Type B pancreatic cell (in vitro differentiated cells): ENCODE measurements around the gene RAMP1. TPM values are rescaled to one million over a fixed set of nuclear protein-coding genes. Genes with fewer than 3 reads are reported as not detected.
"Not testable (repeated sequence)": the region's sequence is repeated elsewhere in the genome, so short reads cannot be mapped to it uniquely, and the experiment has no call there.

ENCODE experiments used
- DNase-seq: peaks from one replicate; pipeline ENCODE4 v3.0.0; 2021; ENCODE audit warnings: mixed read lengths; ENCODE audit not compliant: unreplicated experiment; ENCODE audit errors: extremely low spot score
- H3K27ac Mint-ChIP-seq: 2 replicates; pipeline ENCODE4 v1.8.0; 2021; ENCODE audit warnings: mild to moderate bottlenecking, mixed read lengths
- H3K27me3 Mint-ChIP-seq: 2 replicates; pipeline ENCODE4 v1.8.0; 2021; ENCODE audit warnings: mixed read lengths
- H3K36me3 Mint-ChIP-seq: 2 replicates; pipeline ENCODE4 v1.8.0; 2021; ENCODE audit warnings: mixed read lengths
- H3K4me1 Mint-ChIP-seq: one replicate; pipeline ENCODE4 v1.8.0; 2021; ENCODE audit warnings: mixed read lengths; ENCODE audit not compliant: unreplicated experiment
- H3K4me3 Mint-ChIP-seq: 2 replicates; pipeline ENCODE4 v1.8.0; 2021; ENCODE audit warnings: mild to moderate bottlenecking, mixed read lengths
- H3K9me3 Mint-ChIP-seq: 2 replicates; pipeline ENCODE4 v1.8.0; 2021; ENCODE audit warnings: mixed read lengths
- total RNA-seq: library from RNA; stranded (reverse); gene quantifications from 2 replicates; pipeline ENCODE4 v1.2.1, GENCODE V29; 2021; ENCODE audit warnings: low replicate concordance
- TF ChIP-seq, protein P1 (sequence below): fragments of 200-600 bp; sonication (generic); conservative IDR thresholded peaks from 2 replicates; pipeline ENCODE4 v1.5.0; 2021; ENCODE audit warnings: antibody characterized with exemption, mild to moderate bottlenecking

The RAMP1 gene
- total RNA-seq, 1 donor from 2014 or later, result 11.3 TPM

DNA sequence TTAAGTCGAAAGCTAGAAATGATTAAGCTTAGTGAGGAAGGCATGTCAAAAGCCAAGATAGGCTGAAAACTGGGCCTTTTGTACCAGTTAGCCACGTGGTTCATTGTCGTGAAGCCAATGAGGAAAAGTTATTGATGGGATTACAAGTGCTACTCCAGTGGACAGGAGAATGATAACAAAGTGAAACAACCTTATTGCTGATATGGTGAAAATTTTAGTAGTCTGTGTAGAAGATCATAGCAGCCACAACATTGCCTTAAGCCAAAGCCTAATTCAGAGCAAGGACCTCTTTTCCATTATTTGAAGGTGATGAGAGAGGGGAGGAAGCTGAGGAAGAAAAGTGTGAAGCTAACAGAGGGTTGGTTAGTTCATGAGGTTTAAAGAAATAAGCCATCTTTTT, 24.1 kb upstream of the RAMP1 start:
- TF ChIP-seq, protein P1, sequence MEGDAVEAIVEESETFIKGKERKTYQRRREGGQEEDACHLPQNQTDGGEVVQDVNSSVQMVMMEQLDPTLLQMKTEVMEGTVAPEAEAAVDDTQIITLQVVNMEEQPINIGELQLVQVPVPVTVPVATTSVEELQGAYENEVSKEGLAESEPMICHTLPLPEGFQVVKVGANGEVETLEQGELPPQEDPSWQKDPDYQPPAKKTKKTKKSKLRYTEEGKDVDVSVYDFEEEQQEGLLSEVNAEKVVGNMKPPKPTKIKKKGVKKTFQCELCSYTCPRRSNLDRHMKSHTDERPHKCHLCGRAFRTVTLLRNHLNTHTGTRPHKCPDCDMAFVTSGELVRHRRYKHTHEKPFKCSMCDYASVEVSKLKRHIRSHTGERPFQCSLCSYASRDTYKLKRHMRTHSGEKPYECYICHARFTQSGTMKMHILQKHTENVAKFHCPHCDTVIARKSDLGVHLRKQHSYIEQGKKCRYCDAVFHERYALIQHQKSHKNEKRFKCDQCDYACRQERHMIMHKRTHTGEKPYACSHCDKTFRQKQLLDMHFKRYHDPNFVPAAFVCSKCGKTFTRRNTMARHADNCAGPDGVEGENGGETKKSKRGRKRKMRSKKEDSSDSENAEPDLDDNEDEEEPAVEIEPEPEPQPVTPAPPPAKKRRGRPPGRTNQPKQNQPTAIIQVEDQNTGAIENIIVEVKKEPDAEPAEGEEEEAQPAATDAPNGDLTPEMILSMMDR, result no peak
- H3K27me3 Mint-ChIP-seq, result peaks cover 3% of the 10 kb centered on the region
- peaks cover 6% of the 10 kb centered on the region for H3K4me1 Mint-ChIP-seq

DNA sequence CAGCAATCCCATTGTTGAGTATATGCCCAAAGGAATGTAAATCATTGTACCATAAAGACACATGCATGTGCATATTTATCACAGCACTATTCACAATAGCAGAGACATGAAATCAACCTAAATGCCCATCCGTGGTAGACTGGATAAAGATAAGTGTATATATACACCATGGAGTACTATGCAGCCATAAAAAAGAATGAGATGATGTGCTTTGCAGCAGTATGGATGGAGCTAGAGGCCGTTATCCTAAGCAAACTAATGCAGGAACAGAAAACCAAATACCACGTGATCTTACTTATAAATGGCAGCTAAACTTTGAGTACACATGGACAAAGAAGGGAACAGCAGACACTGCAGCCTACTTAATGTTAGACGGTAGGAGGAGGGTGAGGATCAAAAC, 18.4 kb upstream of the RAMP1 start:
- no peak for DNase-seq
- no peak overlapping the region for H3K4me3 Mint-ChIP-seq
- TF ChIP-seq, protein P1, result no peak
- H3K9me3 Mint-ChIP-seq, result no peaks in the 10 kb centered on the region
- H3K27ac Mint-ChIP-seq, result no peak overlapping the region
- H3K4me1 Mint-ChIP-seq, result no peaks in the 10 kb centered on the region
- no peaks in the 10 kb centered on the region for H3K36me3 Mint-ChIP-seq
- peaks cover 9% of the 10 kb centered on the region for H3K27me3 Mint-ChIP-seq

More for the DNA sequence above, 24.1 kb upstream of the RAMP1 start:
- H3K9me3 Mint-ChIP-seq, result no peaks in the 10 kb centered on the region
- H3K36me3 Mint-ChIP-seq, result no peaks in the 10 kb centered on the region
- DNase-seq, result no peak
- H3K27ac Mint-ChIP-seq, result no peak overlapping the region
- no peak overlapping the region for H3K4me3 Mint-ChIP-seq

DNA sequence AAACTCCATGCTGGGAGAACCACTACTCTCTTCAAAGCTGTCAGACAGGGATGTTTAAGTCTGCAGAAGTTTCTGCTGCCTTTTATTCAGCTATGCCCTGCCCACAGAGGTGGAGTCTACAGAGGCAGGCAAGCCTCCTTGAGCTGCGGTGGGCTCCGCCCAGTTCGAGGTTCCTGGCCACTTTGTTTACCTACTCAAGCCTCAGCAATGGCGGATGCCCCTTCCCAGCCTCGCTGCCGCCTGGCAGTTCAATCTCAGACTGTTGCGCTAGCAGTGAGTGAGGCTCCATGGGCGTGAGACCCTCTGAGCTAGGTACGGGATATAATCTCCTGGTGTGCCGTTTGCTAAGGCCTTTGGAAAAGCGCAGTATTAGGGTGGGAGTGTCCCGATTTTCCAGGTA, 10.5 kb upstream of the RAMP1 start:
- H3K4me1 Mint-ChIP-seq, H3K27ac Mint-ChIP-seq, H3K9me3 Mint-ChIP-seq, H3K4me3 Mint-ChIP-seq, DNase-seq, H3K36me3 Mint-ChIP-seq: not testable (repeated sequence)
- peaks cover 20% of the 10 kb centered on the region for H3K27me3 Mint-ChIP-seq

DNA sequence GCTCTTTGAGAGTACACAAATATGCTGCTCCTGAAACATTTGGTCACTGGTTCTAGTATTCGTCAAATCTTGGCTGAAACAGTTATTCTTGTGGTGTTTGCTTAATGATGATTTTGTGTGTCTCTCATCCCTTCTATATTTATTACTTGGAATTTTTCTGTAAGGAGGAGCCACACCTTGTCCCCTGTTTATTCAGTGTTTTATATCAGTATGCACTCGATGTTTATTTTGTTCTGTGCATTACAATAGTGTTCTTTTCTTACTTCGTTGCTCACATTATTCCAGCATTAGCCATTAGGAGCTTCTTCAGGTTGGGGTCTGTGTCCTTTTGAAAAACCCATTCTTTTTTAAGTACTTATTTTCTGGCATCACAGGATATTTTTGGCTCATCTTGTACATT, 5.1 kb upstream of the RAMP1 start:
- H3K4me3 Mint-ChIP-seq, result no peak overlapping the region
- DNase-seq, result no peak
- H3K27ac Mint-ChIP-seq, result no peak overlapping the region
- peaks cover 38% of the 10 kb centered on the region for H3K27me3 Mint-ChIP-seq
- no peaks in the 10 kb centered on the region for H3K9me3 Mint-ChIP-seq
- no peaks in the 10 kb centered on the region for H3K36me3 Mint-ChIP-seq
- TF ChIP-seq, protein P1, result no peak
- H3K4me1 Mint-ChIP-seq, result peaks cover 13% of the 10 kb centered on the region

DNA sequence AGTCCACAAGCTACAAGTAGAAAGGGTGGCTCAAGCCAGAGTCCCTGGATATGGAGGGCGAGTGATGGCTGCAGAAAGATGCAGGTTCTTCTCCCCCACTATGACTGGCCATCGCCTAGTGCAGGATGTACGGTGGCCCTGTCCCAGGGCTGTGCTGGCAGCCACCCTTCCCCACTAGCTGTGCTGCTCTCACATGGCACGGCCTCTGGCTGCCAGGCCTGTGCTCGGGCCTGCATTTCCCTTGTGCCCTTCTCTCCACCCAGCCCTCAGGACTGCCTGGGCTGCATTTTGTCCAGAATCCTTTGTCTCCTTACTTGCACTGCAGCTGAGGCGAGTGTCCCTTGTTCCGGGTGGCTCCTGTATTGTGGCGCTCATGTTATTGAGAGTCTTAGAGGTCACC, 1.6 kb upstream of the RAMP1 start:
- TF ChIP-seq, protein P1, result no peak
- H3K27me3 Mint-ChIP-seq, result peaks cover 63% of the 10 kb centered on the region
- DNase-seq, result no peak
- H3K27ac Mint-ChIP-seq, result no peak overlapping the region
- H3K36me3 Mint-ChIP-seq, result no peaks in the 10 kb centered on the region
- peaks cover 13% of the 10 kb centered on the region for H3K4me1 Mint-ChIP-seq
- H3K9me3 Mint-ChIP-seq, result no peaks in the 10 kb centered on the region
- no peak overlapping the region for H3K4me3 Mint-ChIP-seq

DNA sequence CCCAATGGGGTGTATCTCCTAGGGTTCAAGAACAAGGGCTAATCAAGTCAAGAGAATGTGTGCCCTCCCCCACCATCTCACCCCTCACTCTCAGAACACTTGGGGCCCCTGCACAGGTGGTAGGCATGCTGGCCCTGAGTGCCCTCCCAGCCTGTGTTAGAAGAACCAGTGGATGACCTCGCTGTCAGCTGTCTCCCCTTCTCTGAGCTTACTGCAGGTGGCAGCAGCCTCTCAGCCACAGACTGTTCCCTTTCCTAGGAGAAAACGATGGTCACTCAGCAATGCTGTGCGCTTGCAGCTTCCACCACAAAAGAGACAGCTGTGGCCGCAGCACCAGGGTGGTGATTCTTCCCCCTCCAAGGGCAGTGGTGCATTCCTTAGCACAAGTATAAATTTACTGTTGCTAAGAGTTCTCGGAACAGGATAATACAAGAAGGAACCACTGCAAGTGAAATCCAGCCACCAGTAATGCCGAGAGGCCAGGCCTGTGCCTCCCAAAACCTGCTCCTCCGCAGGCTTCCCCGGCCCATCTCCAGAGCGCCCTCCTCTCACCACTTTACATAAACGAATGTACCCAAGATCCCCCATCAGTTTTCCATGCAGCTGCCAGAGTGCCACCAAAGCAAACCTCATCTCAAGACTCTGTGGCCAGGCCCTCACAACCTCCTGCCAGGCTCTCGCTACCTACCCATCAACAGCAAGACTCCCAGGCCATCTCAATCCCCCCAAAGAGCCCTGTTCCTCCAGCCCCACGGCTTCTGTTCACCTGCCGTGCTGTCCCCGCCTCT, 935 bp upstream of the RAMP1 start:
- Mint-ChIP-seq H3K4me1 (peaks cover 13% of the 10 kb centered on the region), H3K36me3 (no peaks in the 10 kb centered on the region), H3K9me3 (no peaks in the 10 kb centered on the region), H3K4me3 (peak overlapping the region; percentile 78), H3K27me3 (peaks cover 63% of the 10 kb centered on the region), H3K27ac (peak overlapping the region; percentile 70)
- TF ChIP-seq, protein P1, result peak; percentile 81
- DNase-seq, result no peak
